GM12873 (cell line): ENCODE data around the gene SERPINE3.

ENCODE experiments used
- TF ChIP-seq, protein P1 (sequence below): IDR thresholded peaks from 2 replicates; pipeline ENCODE4 v1.5.1; 2012; ENCODE audit warnings: low read depth, mild to moderate bottlenecking, moderate library complexity, low read length, control low read depth; ENCODE audit not compliant: insufficient read depth; ENCODE audit errors: missing control alignments

The SERPINE3 gene

DNA sequence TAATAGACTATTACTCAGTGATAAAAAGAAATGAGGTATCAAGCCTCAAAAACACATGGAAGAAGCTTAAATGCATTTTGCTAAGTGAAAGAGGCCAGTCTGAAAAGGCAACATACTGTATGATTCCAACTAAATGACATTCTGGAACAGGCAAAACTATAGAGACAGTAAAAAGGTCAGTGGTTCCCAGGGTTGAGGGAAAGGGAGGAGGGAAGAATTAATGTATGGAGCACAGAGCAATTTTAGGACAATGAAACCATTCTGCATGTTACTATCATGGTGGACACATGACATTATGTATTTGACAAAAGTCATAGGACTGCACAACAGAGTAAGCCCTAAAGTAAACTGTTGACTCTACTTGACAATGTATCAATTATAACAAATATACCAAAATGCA is 5.7 kb upstream of the SERPINE3 start:
- TF ChIP-seq, protein P1, sequence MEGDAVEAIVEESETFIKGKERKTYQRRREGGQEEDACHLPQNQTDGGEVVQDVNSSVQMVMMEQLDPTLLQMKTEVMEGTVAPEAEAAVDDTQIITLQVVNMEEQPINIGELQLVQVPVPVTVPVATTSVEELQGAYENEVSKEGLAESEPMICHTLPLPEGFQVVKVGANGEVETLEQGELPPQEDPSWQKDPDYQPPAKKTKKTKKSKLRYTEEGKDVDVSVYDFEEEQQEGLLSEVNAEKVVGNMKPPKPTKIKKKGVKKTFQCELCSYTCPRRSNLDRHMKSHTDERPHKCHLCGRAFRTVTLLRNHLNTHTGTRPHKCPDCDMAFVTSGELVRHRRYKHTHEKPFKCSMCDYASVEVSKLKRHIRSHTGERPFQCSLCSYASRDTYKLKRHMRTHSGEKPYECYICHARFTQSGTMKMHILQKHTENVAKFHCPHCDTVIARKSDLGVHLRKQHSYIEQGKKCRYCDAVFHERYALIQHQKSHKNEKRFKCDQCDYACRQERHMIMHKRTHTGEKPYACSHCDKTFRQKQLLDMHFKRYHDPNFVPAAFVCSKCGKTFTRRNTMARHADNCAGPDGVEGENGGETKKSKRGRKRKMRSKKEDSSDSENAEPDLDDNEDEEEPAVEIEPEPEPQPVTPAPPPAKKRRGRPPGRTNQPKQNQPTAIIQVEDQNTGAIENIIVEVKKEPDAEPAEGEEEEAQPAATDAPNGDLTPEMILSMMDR = no peak

DNA sequence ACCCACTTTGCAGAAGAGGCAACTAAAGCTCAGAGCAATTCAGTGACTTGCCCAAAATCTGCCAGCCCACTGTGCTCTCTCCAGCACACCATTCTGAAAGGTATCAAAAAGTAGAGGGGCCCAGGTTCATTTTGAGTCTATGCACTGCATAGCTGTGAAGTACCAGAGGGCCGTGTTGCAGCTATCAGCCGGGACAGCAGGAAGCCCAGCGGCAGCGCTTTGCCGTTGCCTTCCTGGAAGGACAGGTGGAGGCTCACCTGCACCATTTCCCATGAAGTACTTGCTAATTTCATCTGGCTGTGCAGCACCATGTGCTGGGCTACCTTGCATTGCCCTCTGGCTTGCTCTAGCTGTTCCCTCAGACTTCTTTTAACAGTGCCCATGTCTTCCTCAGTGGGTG is 2.7 kb upstream of the SERPINE3 start:
- TF ChIP-seq, protein P1 = no peak

DNA sequence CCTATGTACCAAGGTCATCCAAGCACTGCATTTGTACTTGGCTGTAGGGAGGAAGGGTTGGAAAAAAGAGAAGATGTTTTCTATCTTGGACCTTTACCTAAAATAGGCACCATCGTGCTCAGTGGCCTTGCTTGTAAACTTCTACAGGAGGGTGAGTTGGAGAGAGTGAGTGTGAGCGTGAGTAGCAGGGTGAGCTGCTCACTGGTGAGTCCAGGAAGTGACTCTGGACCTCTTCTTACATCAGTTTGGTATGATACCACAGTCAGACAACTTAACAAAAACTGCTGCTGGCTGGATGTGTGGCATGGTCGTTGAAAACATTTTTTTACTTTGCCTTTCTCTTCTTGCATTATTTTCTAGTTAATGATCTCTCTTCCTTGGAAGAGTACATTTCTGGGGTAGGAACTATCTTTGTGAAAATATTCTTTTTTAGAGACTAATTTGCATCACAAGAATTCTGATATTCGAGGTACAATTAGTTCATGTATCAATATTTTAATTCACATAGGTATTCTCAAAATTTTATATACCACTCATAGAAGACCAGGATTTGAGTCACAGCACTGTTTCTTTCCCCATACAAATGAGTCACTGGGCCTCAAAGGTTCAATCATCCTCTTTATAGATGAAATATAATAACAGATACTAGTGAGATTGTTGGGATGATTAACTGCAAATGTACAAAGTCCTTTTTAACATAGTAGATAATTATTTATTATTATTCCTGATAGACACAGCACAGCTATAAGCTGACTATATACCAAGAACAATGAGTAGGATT is 651 bp downstream of the SERPINE3 start:
- TF ChIP-seq, protein P1 = no peak

DNA sequence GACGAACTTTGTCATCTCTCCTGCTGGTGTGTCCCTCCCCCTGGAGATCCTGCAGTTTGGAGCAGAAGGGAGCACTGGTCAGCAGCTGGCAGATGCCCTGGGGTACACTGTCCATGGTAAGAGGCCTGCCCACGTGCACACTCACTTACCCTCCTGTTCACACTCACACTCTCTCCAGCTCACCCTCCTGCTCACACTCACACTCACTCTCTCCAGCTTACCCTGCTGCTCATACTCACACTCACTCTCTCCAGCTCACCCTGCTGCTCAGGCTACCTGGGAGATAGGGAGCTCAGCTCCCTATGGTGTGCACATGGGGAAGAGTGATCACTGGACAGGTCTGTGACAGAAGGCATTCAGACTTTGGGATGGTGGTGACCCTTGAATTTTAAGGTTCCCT is 1.7 kb downstream of the SERPINE3 start:
- TF ChIP-seq, protein P1 = no peak

DNA sequence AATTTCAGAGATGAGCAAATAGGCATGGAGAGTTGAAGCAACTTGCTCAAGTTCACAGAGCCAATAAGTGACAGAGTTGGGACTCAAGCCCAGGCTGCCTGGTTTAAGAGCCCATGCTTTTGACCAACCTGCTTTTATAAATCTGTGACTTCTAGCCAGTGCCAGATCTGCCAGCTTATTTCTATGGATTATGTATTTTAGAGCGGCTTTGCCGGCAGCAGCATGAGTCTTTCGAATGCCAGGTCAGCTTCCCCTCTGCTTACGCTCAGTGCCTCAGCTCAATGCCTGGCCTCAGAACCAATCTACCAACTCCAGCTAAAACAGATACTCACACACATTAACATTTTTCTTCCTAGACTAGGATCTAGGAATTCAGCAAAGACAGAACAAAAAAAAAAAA is 2.3 kb downstream of the SERPINE3 start:
- TF ChIP-seq, protein P1 = no peak

DNA sequence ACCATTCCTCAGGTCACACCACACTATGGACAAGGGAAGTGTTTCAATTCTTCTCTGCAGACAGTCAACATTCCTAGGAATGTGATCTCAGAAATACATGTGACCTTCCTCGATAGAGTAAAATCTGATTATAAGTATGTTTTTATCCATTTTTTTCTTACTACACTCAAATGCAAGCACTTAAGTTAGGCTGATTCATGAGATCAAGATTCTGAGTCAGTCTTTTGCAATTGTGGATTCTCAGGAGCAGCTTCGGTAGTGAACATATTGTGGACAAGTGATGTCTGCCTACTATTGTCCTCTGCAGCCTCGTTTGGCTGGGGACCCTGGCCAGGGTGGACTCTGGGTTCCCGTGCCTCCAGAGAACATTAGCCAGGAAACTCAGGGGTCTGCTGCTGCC is 3.2 kb downstream of the SERPINE3 start:
- TF ChIP-seq, protein P1 = no peak

DNA sequence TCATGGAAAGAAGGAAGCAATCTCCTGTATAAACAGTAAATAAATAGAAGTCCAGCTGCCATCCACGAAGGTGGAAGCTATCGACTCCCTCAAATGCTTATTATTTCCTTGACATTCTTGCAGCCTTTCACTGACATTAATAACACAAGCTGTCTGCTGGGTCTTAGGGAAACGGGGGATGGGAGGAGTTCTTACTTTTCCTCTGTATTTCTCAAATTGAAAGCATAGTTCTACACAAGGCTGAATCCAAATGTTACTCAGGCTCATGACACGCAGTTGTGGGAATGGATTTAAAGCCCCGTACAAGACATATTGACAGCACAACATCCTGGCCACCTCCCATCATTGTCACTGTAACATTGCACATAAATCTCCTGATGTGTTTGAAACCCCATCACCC is 4.0 kb downstream of the SERPINE3 start:
- TF ChIP-seq, protein P1 = no peak
